HCT116 (cell line): ENCODE measurements around the gene SEPTIN5. TPM values are rescaled to one million over a fixed set of nuclear protein-coding genes. Genes with fewer than 3 reads are reported as not detected.
A peak's percentile ranks its signal among the peaks of the same experiment; 100 is the strongest.

Experiments
- ATAC-seq: fragments of 200-7000 bp; cut with Tn5 transposase; 2 replicates; pipeline ENCODE4 v1.9.1; 2020; ENCODE audit warnings: mild to moderate bottlenecking, moderate library complexity
- BruUV-seq: library from RNA; stranded (reverse); fragments of 400-500 nt; replicated peaks from 2 replicates; lab custom pipeline; 2021; lab: Mats Ljungman, UMichigan
- CTCF ChIA-PET: fragments of 300-600 bp; sonication (Branson Sonifier 250); formaldehyde crosslinking; loops from one replicate; lab custom pipeline; 2021; ENCODE audit warnings: antibody characterized with exemption; lab: Charles Lee
- POLR2A ChIA-PET: fragments of 300-600, 350-600 bp; sonication (Branson Sonifier 250); formaldehyde crosslinking; loops from one replicate; lab custom pipeline; 2021; ENCODE audit warnings: antibody characterized with exemption; lab: Charles Lee
- RAD21 ChIA-PET, 2 experiments: fragments of 300-600 bp; sonication (Branson Sonifier 250); formaldehyde crosslinking; loops; one replicate each; lab custom pipeline; 2023; ENCODE audit warnings: low total read pairs in 2 of 2; ENCODE audit not compliant: uncharacterized antibody in 2 of 2, unreplicated experiment in 2 of 2, low non-redundant PET in 1 of 2; lab: Charles Lee
- DNase-seq: peaks from one replicate; pipeline ENCODE4 v3.0.0-alpha.2; 2010; ENCODE audit warnings: low read depth, low spot score
- H2AFZ ChIP-seq: fragments of 200-600 bp; shearing (Covaris generic), sonication (generic); 2 replicates; pipeline ENCODE4 v1.6.1; 2017; ENCODE audit warnings: low read depth, mixed run types, mixed read lengths, antibody characterized with exemption, low read length; ENCODE audit not compliant: poor library complexity, severe bottlenecking
- H3K27ac ChIP-seq: 2 replicates; pipeline ENCODE4 v1.5.1; 2012; ENCODE audit warnings: low read depth, low read length
- H3K27me3 ChIP-seq: fragments of 200-600 bp; sonication (generic); 2 replicates; pipeline ENCODE4 v1.6.1; 2016; ENCODE audit warnings: mixed run types, low read length, mixed read lengths; ENCODE audit not compliant: insufficient read depth
- H3K36me3 ChIP-seq, 2 experiments: fragments of 200-500 bp in 1 of 2; fragments of 200-600 bp in 1 of 2; sonication (Bioruptor generic) in 1 of 2; sonication (generic) in 1 of 2; 2 replicates each; pipeline versions ENCODE4 v1.5.1 to v1.6.1; 2014 to 2016; ENCODE audit warnings: low read length in 2 of 2, inconsistent platforms in 1 of 2, mixed read lengths in 1 of 2, mixed run types in 1 of 2; ENCODE audit not compliant: insufficient read depth in 2 of 2, control insufficient read depth in 1 of 2
- H3K4me1 ChIP-seq, 2 experiments: fragments of 200-600 bp in 1 of 2; sonication (generic) in 1 of 2; 2 replicates each; pipeline versions ENCODE4 v1.5.1 to v1.6.1; 2012 to 2017; ENCODE audit warnings: low read length in 2 of 2, inconsistent platforms in 1 of 2, mild to moderate bottlenecking in 1 of 2, mixed read lengths in 1 of 2, mixed run types in 1 of 2, moderate library complexity in 1 of 2; ENCODE audit not compliant: insufficient read depth in 2 of 2, control insufficient read depth in 1 of 2
- H3K4me2 ChIP-seq: fragments of 200-600 bp; sonication (generic); 2 replicates; pipeline ENCODE4 v1.6.1; 2017; ENCODE audit warnings: mixed run types, low read length, mixed read lengths
- H3K4me3 ChIP-seq, 2 experiments: fragments of 200-600 bp in 1 of 2; sonication (generic) in 1 of 2; replicated peaks in 1 of 2; 2 replicates each; pipeline ENCODE4 v1.5.1; 2011 to 2016; ENCODE audit warnings: low read length in 2 of 2, control low read depth in 1 of 2, low read depth in 1 of 2, mild to moderate bottlenecking in 1 of 2, mixed read lengths in 1 of 2, mixed run types in 1 of 2
- H3K79me2 ChIP-seq: fragments of 200-600 bp; sonication (generic); 2 replicates; pipeline ENCODE4 v1.6.1; 2017; ENCODE audit warnings: mild to moderate bottlenecking, mixed run types, low read length, moderate library complexity, mixed read lengths; ENCODE audit not compliant: insufficient read depth
- H3K9ac ChIP-seq: fragments of 200-600 bp; sonication (generic); 2 replicates; pipeline ENCODE4 v1.6.1; 2016; ENCODE audit warnings: low read length, mixed read lengths
- H3K9me2 ChIP-seq: fragments of 200-600 bp; sonication (generic), shearing (Covaris generic); 2 replicates; pipeline ENCODE4 v1.6.1; 2017; ENCODE audit warnings: mixed run types, mild to moderate bottlenecking, moderate library complexity; ENCODE audit not compliant: insufficient read depth
- H3K9me3 ChIP-seq, 2 experiments: fragments of 200-500 bp in 1 of 2; fragments of 200-600 bp in 1 of 2; sonication (Bioruptor generic) in 1 of 2; sonication (generic) in 1 of 2; 2 replicates each; pipeline ENCODE4 v1.6.1; 2014 to 2017; ENCODE audit warnings: low read length in 2 of 2, mixed read lengths in 2 of 2, inconsistent platforms in 1 of 2, low read depth in 1 of 2, mild to moderate bottlenecking in 1 of 2, mixed run types in 1 of 2, moderate library complexity in 1 of 2; ENCODE audit not compliant: control insufficient read depth in 1 of 2, insufficient read depth in 1 of 2
- H4K20me1 ChIP-seq: fragments of 200-600 bp; sonication (generic), shearing (Covaris generic); 2 replicates; pipeline ENCODE4 v1.6.1; 2017; ENCODE audit warnings: mixed run types, mild to moderate bottlenecking, moderate library complexity; ENCODE audit not compliant: insufficient read depth
- FOSL1 ChIP-seq: IDR thresholded peaks from 2 replicates; pipeline ENCODE4 v1.6.1; 2012; ENCODE audit warnings: low read depth
- JUND ChIP-seq: IDR thresholded peaks from 2 replicates; pipeline ENCODE4 v1.6.1; 2012
- TCF7L2 ChIP-seq: IDR thresholded peaks from 2 replicates; pipeline ENCODE4 v1.7.0; 2011; ENCODE audit warnings: borderline replicate concordance, inconsistent platforms; ENCODE audit not compliant: insufficient read depth, insufficient read length; ENCODE audit errors: extremely low read depth
- YY1 ChIP-seq: IDR thresholded peaks from 2 replicates; pipeline ENCODE4 v1.6.1; 2011; ENCODE audit warnings: low read length, low read depth, moderate library complexity, mild to moderate bottlenecking; ENCODE audit not compliant: insufficient replicate concordance; ENCODE audit errors: extremely low read depth
- ZBTB33 ChIP-seq: IDR thresholded peaks from 2 replicates; pipeline ENCODE4 v1.6.1; 2011; ENCODE audit warnings: mild to moderate bottlenecking, low read length, moderate library complexity; ENCODE audit not compliant: insufficient replicate concordance; ENCODE audit errors: extremely low read depth
- ZFX ChIP-seq: fragments of 450-650 bp; IDR thresholded peaks from 2 replicates; pipeline ENCODE4 v1.6.1; 2017
- intact Hi-C: fragments of 100-400 bp; cut with micrococcal nuclease; formaldehyde crosslinking; loops from 2 replicates; pipeline ENCODE4 v1.10.0; 2022
- total RNA-seq: library from RNA; stranded (reverse); gene quantifications from one replicate; pipeline ENCODE4 v1.2.1, GENCODE V29; 2021; ENCODE audit not compliant: unreplicated experiment
- TF ChIP-seq, protein P1 (sequence below): IDR thresholded peaks from 2 replicates; pipeline ENCODE4 v1.6.1; 2012; ENCODE audit warnings: low read depth
- TF ChIP-seq, protein P2 (sequence below): IDR thresholded peaks from 2 replicates; pipeline ENCODE4 v1.6.1; 2012

Gene SEPTIN5
- total RNA-seq, 1 experiment from 2014 or later: 9.0 TPM

- H2AFZ ChIP-seq: no peak overlapping the region
Observed at GRCh38 chr22:19715188-19715930, 1.1 kb downstream of the SEPTIN5 start.

DNA sequence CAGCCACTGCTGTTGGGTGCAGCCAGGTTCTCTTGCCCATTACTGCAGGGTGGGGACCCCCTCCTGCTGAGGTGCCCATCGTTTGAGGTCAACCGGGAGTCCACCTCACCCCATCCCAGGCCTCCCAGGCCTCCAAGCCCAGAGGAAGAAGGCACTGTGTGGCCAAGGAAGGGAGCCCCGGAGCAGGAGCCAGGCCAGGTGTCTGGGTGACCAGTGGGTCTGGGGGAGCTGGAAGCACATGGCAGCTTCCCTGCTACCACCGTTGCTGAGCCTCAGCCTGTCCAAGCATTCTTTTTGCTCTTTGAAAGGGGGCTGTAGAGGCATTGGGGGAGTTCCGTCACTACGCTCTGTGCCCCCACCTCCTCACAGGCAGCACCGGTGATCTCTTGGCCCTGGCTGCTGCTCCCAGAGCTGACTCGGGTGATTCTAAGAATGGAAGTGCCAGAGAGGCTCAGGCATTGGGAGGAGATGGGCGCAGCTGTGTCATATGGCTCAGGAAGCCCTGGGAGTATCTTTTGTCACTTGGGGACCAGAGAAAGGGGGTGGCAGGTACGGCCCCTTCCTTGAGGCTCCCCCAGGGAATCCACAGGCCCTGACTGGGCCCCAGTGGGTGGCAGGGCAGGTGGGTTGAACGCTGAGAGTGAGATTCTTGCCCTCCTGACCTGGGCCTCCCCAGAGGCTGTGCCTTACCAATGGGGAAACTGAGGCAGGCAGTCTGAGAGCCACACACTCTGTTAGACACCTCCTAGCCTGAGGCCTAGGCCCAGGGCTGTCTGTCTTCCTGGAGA lies 1.9 kb downstream of the SEPTIN5 start:
- no peak for ATAC-seq

More at GRCh38 chr22:19715188-19715930, 1.1 kb downstream of the SEPTIN5 start:
- Histone ChIP-seq H3K27me3 (no peaks in the 10 kb centered on the region), H3K27ac (peak overlapping the region; percentile 29; the same call in 1 of the 2 replicates), H3K4me3 (peak overlapping the region; percentile 44 to 57), H3K79me2 (no peaks in the 10 kb centered on the region), H3K36me3 (no peaks in the 10 kb centered on the region), H3K9me3 (no peaks in the 10 kb centered on the region), H4K20me1 (no peaks in the 10 kb centered on the region), H3K9ac (peak overlapping the region; percentile 38; the same call in 1 of the 2 replicates), H3K4me1 (peaks cover 5 to 28% of the 10 kb centered on the region in 2 experiments; a peak in 3 of 4 replicates), H3K4me2 (peak overlapping the region; percentile 80), H3K9me2 (no peaks in the 10 kb centered on the region)
- TF ChIP-seq JUND: no peak
- TF ChIP-seq TCF7L2: no peak
- no peak for TF ChIP-seq FOSL1
- CTCF ChIA-PET: interaction anchor here (1.1 kb wide), 1 partner anchor 15 kb away, joined by 4 read pairs; no protein-coding TSS in a partner anchor
- no peak for ATAC-seq
- POLR2A ChIA-PET: interaction anchor here (0.7 kb wide), 1 partner anchor 12 kb away, joined by 3 read pairs; no protein-coding TSS in a partner anchor
- intact Hi-C loops: loop anchor here (5.0 to 10.0 kb wide), 2 partner anchors 33 to 421 kb away; partner anchors contain the start of gene CLTCL1
- BruUV-seq: no TSS peak
- RAD21 ChIA-PET: no interaction called here
- DNase-seq: no peak

More for the DNA sequence above, 1.9 kb downstream of the SEPTIN5 start:
- H3K27ac ChIP-seq: no peak overlapping the region
- no peaks in the 10 kb centered on the region for H3K36me3 ChIP-seq
- no peaks in the 10 kb centered on the region for H3K27me3 ChIP-seq
- POLR2A ChIA-PET: no interaction called here
- no peak for DNase-seq
- intact Hi-C loops: loop anchor here (5.0 to 10.0 kb wide), 2 partner anchors 34 to 421 kb away; partner anchors contain the start of gene CLTCL1
- no peak overlapping the region for H3K4me2 ChIP-seq
- no peaks in the 10 kb centered on the region for H3K9me3 ChIP-seq
- no peak overlapping the region for H3K4me3 ChIP-seq
- CTCF ChIA-PET: interaction anchor here (1.1 to 1.6 kb wide), 2 partner anchors 14 kb away, joined by 4 to 5 read pairs; no protein-coding TSS in a partner anchor
- H4K20me1 ChIP-seq: no peaks in the 10 kb centered on the region
- RAD21 ChIA-PET: no interaction called here
- no TSS peak for BruUV-seq
- H3K9ac ChIP-seq: no peak overlapping the region
- TF ChIP-seq ZFX (no peak), TCF7L2 (no peak), YY1 (no peak), ZBTB33 (no peak), JUND (no peak)
- TF ChIP-seq, protein P1, sequence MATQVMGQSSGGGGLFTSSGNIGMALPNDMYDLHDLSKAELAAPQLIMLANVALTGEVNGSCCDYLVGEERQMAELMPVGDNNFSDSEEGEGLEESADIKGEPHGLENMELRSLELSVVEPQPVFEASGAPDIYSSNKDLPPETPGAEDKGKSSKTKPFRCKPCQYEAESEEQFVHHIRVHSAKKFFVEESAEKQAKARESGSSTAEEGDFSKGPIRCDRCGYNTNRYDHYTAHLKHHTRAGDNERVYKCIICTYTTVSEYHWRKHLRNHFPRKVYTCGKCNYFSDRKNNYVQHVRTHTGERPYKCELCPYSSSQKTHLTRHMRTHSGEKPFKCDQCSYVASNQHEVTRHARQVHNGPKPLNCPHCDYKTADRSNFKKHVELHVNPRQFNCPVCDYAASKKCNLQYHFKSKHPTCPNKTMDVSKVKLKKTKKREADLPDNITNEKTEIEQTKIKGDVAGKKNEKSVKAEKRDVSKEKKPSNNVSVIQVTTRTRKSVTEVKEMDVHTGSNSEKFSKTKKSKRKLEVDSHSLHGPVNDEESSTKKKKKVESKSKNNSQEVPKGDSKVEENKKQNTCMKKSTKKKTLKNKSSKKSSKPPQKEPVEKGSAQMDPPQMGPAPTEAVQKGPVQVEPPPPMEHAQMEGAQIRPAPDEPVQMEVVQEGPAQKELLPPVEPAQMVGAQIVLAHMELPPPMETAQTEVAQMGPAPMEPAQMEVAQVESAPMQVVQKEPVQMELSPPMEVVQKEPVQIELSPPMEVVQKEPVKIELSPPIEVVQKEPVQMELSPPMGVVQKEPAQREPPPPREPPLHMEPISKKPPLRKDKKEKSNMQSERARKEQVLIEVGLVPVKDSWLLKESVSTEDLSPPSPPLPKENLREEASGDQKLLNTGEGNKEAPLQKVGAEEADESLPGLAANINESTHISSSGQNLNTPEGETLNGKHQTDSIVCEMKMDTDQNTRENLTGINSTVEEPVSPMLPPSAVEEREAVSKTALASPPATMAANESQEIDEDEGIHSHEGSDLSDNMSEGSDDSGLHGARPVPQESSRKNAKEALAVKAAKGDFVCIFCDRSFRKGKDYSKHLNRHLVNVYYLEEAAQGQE: no peak
- TF ChIP-seq, protein P2, sequence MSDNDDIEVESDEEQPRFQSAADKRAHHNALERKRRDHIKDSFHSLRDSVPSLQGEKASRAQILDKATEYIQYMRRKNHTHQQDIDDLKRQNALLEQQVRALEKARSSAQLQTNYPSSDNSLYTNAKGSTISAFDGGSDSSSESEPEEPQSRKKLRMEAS: no peak
- peaks cover 5 to 28% of the 10 kb centered on the region in 2 experiments; a peak in 3 of 4 replicates for H3K4me1 ChIP-seq
- H3K79me2 ChIP-seq: no peaks in the 10 kb centered on the region
- no peak overlapping the region for H2AFZ ChIP-seq
- H3K9me2 ChIP-seq: no peaks in the 10 kb centered on the region
